ENCODE results near the gene SAYSD1.

DNA sequence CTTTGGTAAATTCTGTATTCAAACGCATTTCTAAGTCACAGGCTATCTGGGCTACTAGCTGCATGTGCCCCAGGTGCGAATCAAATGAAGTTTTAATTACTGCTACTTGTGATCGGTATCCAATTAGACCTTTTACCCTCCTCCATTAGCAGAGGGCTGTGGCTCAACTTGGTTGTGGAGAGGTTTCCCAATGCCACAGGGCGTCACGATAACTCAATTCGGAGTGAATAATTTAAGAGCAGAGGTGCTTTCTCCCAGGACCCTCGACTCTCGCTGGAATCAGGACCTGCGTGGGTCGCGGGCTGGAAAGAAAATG is 640 bp downstream of the SAYSD1 start:
- TF ChIP-seq GATA3 (IDR thresholded peaks at IDR 0.05; ENCODE audit: low read depth, low read length) (no peak), GATA2 (IDR thresholded peaks at IDR 0.05; ENCODE audit: low read depth, low read length) (no peak)

Measured in SH-SY5Y (cell line).